Measurements from ENCODE around the gene MGAT1.
"Not testable (repeated sequence)": the region's sequence is repeated elsewhere in the genome, so short reads cannot be mapped to it uniquely, and the experiment has no call there.

GRCh38 chr5:180827374-180827773 is 24.8 kb upstream of the MGAT1 start:
- not testable (repeated sequence) for TF ChIP-seq CTCF, POLR2A (IDR thresholded peaks at IDR 0.05)
